DMS 273 (cell line): ENCODE measurements around the gene LRRK1.

ENCODE experiments used
- DNase-seq: peaks from one replicate; lab custom pipeline; 2025; ENCODE audit not compliant: unreplicated experiment; lab: John Stamatoyannopoulos, UW

LRRK1 gene

DNA sequence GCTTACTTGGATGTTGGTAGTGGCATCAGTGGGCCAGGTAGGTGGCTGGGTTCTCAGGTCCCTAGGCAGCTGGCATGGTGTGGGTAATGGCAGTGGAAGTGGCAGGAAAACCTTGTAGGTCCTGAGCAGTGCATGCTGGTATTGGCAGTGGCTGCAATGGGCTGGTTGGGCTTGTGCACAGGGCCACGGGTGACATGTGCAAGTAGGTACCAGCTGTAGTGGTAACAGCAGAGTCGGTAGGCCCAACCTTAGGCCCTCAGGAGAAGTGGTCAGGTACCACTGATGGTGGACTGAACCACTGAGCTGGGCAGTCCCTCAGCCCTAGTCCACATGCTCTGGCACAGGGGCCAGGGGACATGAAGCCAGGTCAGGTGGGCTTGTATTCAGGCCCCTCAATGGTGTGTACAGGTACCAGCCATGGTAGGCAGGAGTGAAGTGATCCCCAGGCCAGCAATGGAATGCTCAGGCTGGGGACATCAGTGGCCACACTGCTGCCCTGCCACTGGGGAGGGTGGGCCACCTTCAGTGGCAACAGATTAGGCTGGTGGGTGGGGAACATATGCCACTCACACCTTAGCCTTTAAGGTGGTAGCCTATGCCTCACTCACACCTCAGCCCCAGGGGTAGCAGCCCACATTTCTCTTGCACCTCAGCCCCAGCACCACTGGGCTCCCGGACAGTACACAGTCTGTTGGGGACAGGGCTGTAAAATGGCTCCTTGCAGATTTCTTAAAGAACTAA, 118.1 kb downstream of the LRRK1 start:
- DNase-seq = no peak

DNA sequence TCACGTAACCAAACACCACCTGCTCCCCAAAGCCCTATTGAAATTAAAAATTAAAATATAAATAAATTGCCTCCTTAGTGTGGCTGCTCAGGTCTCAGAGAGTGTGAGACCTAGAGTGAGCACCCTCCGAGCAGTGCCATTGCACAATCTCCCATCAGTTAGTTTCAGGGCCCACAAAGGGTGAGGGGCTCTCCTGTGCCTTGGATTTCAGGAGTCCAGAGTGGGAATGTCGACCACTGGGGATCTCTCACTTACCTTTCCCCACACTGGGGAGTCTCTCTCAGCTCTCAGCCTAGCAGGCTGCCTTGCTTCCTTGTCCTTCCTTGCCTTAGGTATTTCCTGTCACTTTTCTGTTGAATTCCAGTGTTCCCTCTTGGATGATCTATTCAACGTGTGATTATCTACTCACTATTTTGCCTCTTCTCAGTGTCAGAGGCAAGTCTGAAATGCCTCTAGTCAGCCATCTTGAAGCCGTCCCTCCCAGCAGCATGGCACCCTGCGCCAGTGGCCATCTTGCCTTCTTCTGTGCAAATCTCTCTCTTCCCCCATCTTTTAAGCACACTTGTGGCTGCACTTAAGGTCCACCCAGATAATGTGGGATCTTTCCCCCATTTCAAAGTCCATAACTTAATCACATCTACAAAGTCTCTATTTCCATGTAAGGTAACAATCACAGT, 119.3 kb downstream of the LRRK1 start:
- no peak for DNase-seq

GRCh38 chr15:101039461-101039860, 120.3 kb downstream of the LRRK1 start:
- no peak for DNase-seq

DNA sequence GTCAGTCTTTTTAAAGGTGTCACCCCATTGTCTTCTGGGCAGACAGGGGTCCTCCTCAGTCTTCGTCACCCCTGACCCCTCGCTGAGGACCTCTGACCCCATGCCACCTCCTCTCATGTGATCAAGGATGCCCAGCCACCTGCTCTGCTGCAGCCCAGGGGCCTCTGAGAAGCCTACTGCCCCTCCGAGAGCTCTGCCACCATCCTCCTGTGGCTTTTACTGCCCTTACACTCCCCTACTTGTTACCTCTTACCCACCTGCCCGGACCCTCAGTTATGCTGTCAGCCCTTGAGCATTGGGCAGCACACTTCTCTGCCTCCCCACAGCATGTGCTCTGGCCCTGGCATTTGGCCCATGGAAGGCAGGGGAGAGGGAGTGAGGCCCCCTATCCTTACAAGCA, 123.2 kb downstream of the LRRK1 start:
- DNase-seq = no peak

- no peak for DNase-seq
Measured at GRCh38 chr15:101043011-101043410, 123.9 kb downstream of the LRRK1 start.

- DNase-seq = no peak
Measured at GRCh38 chr15:101043911-101044624, 124.9 kb downstream of the LRRK1 start.

GRCh38 chr15:101044625-101045235, 125.6 kb downstream of the LRRK1 start:
- no peak for DNase-seq

DNA sequence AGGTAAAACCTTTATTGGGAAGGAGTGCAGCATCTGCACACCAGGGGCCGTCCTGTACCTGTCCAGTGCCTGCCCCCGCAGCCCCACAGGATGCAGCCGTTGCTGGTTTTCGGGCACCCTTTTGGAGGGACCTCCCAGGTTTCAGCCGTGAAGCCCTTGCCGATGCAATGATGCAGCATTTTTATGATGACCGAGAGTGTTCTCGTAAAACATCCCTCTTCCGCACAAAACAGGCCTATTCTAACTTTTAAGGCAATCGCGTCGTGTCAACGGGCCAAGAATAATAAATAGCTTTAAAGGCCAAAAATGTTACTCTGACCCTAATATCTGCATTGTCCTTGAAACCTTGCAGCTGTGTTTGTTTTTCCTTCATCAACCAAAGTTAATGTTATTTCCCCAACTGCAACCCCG, 126.1 kb downstream of the LRRK1 start:
- no peak for DNase-seq

GRCh38 chr15:101045835-101046691, 126.9 kb downstream of the LRRK1 start:
- DNase-seq = no peak

DNA sequence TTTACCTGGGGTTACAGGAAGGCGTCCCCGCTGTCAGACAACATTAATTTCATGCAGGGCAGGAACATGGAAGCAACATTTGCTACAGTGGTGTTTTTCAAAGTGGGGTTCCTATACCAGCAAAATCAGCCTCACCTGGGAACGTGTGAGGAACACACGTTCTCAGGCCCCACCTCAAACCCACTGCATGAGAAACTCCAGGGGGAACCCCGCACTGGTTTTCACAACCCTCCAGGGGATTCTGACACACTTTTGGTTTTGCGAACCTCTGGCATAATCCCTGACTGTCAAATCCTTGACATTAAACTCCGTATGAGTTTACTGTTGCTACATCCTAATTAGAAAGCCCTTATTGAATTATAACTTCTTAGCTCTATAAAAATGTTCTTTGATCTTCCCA, 127.7 kb downstream of the LRRK1 start:
- no peak for DNase-seq

GRCh38 chr15:101047301-101047781, 128.2 kb downstream of the LRRK1 start:
- no peak for DNase-seq

GRCh38 chr15:101048176-101048575, 129.0 kb downstream of the LRRK1 start:
- DNase-seq = no peak

DNA sequence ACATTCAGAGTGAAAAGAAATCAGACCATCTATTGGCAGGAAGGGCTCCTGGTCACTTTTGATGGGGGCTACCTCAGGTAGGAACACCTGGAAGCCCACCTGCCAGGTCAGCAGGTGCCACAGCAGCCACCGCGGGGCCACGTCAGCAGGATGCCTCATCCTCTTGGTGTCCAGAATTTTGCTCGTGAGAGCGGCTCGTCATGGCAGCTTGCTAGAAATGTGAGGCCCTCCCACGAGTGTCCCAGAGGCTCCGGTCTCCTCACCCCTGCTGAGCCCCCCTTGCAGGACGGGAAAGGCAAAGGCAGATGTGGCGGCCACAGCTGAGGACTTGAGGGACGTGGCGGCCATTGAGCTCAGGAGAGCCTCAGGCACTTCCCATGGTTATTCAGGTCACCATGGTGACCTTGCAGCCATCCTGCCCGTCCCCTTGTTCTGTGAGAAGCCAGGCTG, 129.4 kb downstream of the LRRK1 start:
- no peak for DNase-seq

GRCh38 chr15:101049282-101049681, 130.1 kb downstream of the LRRK1 start:
- no peak for DNase-seq

GRCh38 chr15:101049856-101050622, 130.9 kb downstream of the LRRK1 start:
- DNase-seq = peak; percentile 49

DNA sequence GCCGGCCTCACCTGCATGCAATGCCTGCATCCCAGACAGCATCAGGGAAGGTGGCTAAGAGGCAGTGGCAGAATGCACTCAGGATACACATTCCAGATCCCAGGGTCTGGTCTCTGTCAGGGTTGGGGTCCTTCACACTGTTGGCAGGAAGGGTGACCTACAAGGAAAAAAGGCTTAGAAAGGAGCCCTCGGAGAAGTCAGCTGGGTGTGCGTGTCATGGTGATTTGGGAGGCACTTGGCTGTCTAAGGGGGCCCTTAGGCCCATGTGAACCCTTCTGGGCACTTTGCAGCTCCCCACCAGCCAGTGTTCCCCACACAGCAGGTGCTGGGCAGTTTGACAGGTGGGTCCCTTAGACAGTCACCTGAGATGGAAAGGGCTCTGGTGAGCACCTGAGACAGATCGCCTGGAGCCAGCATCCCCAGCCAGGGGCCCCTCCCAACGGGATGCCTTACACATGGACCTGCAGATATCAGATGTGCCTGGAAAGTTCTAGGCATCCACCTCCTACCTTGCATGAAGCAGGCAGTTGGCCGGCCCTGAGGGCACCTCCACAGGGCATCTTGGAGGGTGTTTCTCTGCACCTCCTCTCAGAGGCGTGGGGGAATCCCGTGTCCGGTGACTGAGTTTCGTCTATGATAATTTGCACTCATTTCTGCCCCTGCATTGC, 131.6 kb downstream of the LRRK1 start:
- no peak for DNase-seq

GRCh38 chr15:101051291-101052030, 132.3 kb downstream of the LRRK1 start:
- DNase-seq = no peak

DNA sequence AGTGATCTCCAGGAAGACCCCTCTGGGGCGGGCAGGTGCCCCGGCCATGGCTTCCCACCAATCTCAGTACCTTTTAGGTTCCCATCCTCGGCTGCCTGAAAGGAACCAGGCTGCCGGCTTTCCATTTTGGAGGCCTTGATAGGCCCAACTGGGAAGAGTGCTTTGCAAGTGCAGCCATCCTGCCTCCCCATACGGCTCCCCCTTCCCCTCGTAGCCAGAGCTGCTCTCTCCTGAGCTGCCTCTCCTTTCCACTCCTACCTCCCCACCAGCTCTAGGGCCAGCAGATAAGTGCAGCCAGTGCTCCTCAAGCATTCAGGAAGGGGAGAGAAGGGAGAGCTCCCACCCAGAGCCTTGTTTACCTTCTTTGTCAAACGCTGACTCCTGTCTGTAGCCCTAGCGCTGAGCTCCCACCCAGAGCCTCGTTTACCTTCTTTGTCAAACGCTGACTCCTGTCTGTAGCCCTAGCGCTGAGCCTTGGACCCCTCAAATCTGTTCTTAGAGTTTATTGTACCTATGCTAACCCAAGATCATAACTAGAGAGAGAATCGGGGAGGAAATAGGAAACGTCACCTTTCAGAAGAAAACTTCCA, 133.0 kb downstream of the LRRK1 start:
- DNase-seq = no peak
